Chondrocyte (in vitro differentiated cells): ENCODE measurements around the gene CMTM3. TPM values are rescaled to one million over a fixed set of nuclear protein-coding genes. Genes with fewer than 3 reads are reported as not detected.

Source experiments
- DNase-seq: peaks from one replicate; pipeline ENCODE4 v3.0.0; 2021; ENCODE audit warnings: mixed read lengths, low spot score
- H3K27ac Mint-ChIP-seq: one replicate; pipeline ENCODE4 v1.8.0; 2021; ENCODE audit warnings: mild to moderate bottlenecking, moderate library complexity, mixed read lengths; ENCODE audit not compliant: unreplicated experiment
- H3K27me3 Mint-ChIP-seq: 2 replicates; pipeline ENCODE4 v1.8.0; 2021; ENCODE audit warnings: low read depth, mixed read lengths
- H3K36me3 Mint-ChIP-seq: 2 replicates; pipeline ENCODE4 v1.8.0; 2021; ENCODE audit warnings: low read depth, mixed read lengths
- H3K4me1 Mint-ChIP-seq: 2 replicates; pipeline ENCODE4 v1.8.0; 2021; ENCODE audit warnings: low read depth, mild to moderate bottlenecking, mixed read lengths
- H3K4me3 Mint-ChIP-seq: one replicate; pipeline ENCODE4 v1.8.0; 2021; ENCODE audit warnings: mild to moderate bottlenecking, moderate library complexity, mixed read lengths; ENCODE audit not compliant: unreplicated experiment
- H3K9me3 Mint-ChIP-seq: 2 replicates; pipeline ENCODE4 v1.8.0; 2021; ENCODE audit warnings: low read depth, mixed read lengths
- CTCF ChIP-seq: fragments of 200-600 bp; sonication (generic); IDR thresholded peaks from 2 replicates; pipeline ENCODE4 v1.5.0; 2021; ENCODE audit warnings: antibody characterized with exemption, mild to moderate bottlenecking, moderate library complexity
- total RNA-seq: library from RNA; stranded (reverse); gene quantifications from 3 replicates; pipeline ENCODE4 v1.2.1, GENCODE V29; 2021

CMTM3 gene
- total RNA-seq, 1 donor from 2014 or later = 76.5 TPM

DNA sequence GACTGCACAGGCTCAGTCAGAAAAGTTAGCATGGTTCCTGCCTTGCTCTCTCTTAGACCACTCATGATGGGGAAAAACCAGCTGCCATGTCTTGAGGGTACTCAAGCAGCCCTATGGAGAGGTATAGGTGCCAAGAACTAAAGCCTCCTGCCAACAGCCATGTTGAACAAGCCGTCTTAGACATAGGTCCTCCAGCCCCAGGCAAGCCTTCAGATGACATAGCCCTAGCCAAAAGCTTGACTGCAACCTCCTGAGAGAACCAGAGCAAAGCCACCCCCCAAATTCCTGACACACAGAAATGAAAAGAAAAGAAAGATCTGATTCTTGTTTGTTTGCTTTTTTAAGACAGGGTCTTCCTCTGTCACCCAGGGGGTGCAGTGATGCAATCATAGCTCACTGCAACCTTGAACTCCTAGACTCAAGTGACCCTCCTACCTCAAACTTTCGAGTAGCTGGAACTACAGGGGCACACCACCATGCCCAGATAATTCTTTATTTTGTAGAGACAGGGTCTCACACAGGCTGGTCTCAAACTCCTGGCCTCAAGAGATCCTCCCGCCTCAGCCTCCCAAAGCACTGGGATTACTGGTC lies 36.3 kb downstream of the CMTM3 start:
- H3K27me3 Mint-ChIP-seq = no peaks in the 10 kb centered on the region
- no peak overlapping the region for H3K4me3 Mint-ChIP-seq
- no peak for TF ChIP-seq CTCF
- H3K9me3 Mint-ChIP-seq = no peaks in the 10 kb centered on the region
- H3K27ac Mint-ChIP-seq = no peak overlapping the region
- H3K4me1 Mint-ChIP-seq = peaks cover 16% of the 10 kb centered on the region
- H3K36me3 Mint-ChIP-seq = peaks cover 2% of the 10 kb centered on the region
- DNase-seq = no peak

DNA sequence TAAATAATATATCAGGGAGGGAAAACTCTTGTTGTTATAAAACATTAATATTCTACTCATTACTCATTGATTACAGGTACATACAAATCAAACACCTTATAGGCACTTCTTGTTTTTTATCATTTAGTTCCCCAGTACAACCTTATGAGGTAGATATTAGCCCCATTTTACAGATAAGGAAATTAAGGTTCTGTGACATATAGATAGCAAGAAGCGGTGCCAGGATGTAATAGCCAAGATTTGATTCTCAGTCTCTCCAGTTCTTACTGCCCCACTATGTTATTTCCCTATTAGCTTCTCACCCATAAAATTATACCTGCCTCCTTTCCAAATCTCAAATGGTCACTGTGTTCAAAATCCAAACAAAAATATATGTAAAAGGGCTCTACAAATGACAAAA lies 36.9 kb downstream of the CMTM3 start:
- Mint-ChIP-seq H3K9me3 (no peaks in the 10 kb centered on the region), H3K27ac (no peak overlapping the region), H3K4me1 (peaks cover 16% of the 10 kb centered on the region), H3K27me3 (no peaks in the 10 kb centered on the region), H3K36me3 (no peaks in the 10 kb centered on the region), H3K4me3 (no peak overlapping the region)
- no peak for DNase-seq
- no peak for TF ChIP-seq CTCF

GRCh38 chr16:66647866-66648265 lies 43.4 kb downstream of the CMTM3 start:
- Mint-ChIP-seq H3K4me3 (no peak overlapping the region), H3K9me3 (no peaks in the 10 kb centered on the region), H3K4me1 (peaks cover 11% of the 10 kb centered on the region), H3K27ac (no peak overlapping the region), H3K36me3 (no peaks in the 10 kb centered on the region), H3K27me3 (no peaks in the 10 kb centered on the region)
- no peak for DNase-seq
- no peak for TF ChIP-seq CTCF

DNA sequence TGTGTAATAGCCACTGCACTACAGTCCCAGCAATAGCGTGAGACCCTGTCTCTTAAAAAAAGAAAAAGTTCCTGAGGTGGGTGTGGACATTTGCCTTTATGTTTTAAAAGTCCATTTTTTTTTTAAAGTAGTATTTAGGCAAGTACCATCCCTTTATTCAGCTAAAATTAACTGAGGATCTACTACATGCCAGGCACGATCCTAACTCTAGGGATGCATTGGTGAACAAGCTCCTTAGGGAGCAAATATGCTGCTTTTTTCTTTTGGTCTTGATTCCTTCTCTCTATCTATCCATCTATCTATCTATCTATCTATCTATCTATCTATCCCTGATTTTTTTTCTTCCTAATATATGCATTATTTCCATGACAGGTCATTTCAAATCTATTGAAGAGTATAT lies 44.7 kb downstream of the CMTM3 start:
- Mint-ChIP-seq H3K4me3 (no peak overlapping the region), H3K4me1 (peaks cover 11% of the 10 kb centered on the region), H3K9me3 (no peaks in the 10 kb centered on the region), H3K27ac (no peak overlapping the region), H3K36me3 (no peaks in the 10 kb centered on the region), H3K27me3 (no peaks in the 10 kb centered on the region)
- no peak for TF ChIP-seq CTCF
- DNase-seq = no peak

GRCh38 chr16:66649636-66650205 lies 45.2 kb downstream of the CMTM3 start:
- Mint-ChIP-seq H3K4me3 (no peak overlapping the region), H3K27me3 (no peaks in the 10 kb centered on the region), H3K4me1 (peaks cover 11% of the 10 kb centered on the region), H3K27ac (no peak overlapping the region), H3K9me3 (no peaks in the 10 kb centered on the region), H3K36me3 (no peaks in the 10 kb centered on the region)
- TF ChIP-seq CTCF = no peak
- no peak for DNase-seq
